Thoracic aorta (tissue), 2 donors: ENCODE data around the gene SMIM12. TPM values are rescaled to one million over a fixed set of nuclear protein-coding genes. Genes with fewer than 3 reads are reported as not detected.

Source experiments
- ATAC-seq: fragments of 150-250 bp; one replicate; pipeline ENCODE4 v1.8.0; 2017; ENCODE audit warnings: low read depth; ENCODE audit not compliant: insufficient number of reproducible peaks, low FRiP score
- DNase-seq: peaks from one replicate; pipeline ENCODE4 v3.0.0-alpha.2; 2020; ENCODE audit warnings: low spot score
- H3K27ac ChIP-seq, 2 donors: fragments of 200-600 bp; sonication (generic); 1 replicate in 1 of 2; 2 replicates in 1 of 2; pipeline ENCODE4 v1.5.1; 2016; ENCODE audit warnings: mild to moderate bottlenecking in 2 of 2, moderate library complexity in 2 of 2
- H3K27me3 ChIP-seq: fragments of 200-600 bp; sonication (generic); replicated peaks from 2 replicates; pipeline ENCODE4 v1.6.0; 2016; ENCODE audit warnings: mild to moderate bottlenecking; ENCODE audit not compliant: insufficient read depth
- H3K36me3 ChIP-seq: fragments of 200-600 bp; sonication (generic); one replicate; pipeline ENCODE4 v1.5.1; 2016
- H3K4me1 ChIP-seq, 2 donors: fragments of 200-600 bp; sonication (generic); 1 replicate in 1 of 2; 2 replicates in 1 of 2; pipeline versions ENCODE4 v1.5.1 to v1.6.0; 2016; ENCODE audit warnings: low read depth in 2 of 2, mild to moderate bottlenecking in 1 of 2; ENCODE audit not compliant: control insufficient read depth in 1 of 2
- H3K4me3 ChIP-seq: fragments of 200-600 bp; sonication (generic); 2 replicates; pipeline ENCODE4 v1.5.1; 2016; ENCODE audit warnings: mild to moderate bottlenecking
- H3K9me3 ChIP-seq: fragments of 200-600 bp; sonication (generic); 2 replicates; pipeline ENCODE4 v1.5.1; 2016
- CTCF ChIP-seq: fragments of 200-600 bp; sonication (generic); IDR thresholded peaks from one replicate; pipeline ENCODE4 v1.5.1; 2019; ENCODE audit warnings: antibody characterized with exemption
- total RNA-seq, 2 donors: library from RNA; depleted of rRNA; stranded (reverse); fragments of >200 nt; gene quantifications; one replicate each; pipeline versions ENCODE4 v1.1.0 to v1.2.3, GENCODE V29; 2016

SMIM12 gene
- total RNA-seq, 2 donors from 2014 or later, result 30.1 to 33.5 TPM

GRCh38 chr1:34844252-34844634 lies 15.3 kb downstream of the SMIM12 start:
- no peak for DNase-seq
- Histone ChIP-seq H3K9me3 (no peaks in the 10 kb centered on the region), H3K4me3 (no peak overlapping the region), H3K27me3 (no peaks in the 10 kb centered on the region), H3K4me1 (peaks cover 0 to 5% of the 10 kb centered on the region in 2 donors), H3K27ac (no peak overlapping the region), H3K36me3 (no peaks in the 10 kb centered on the region)
- TF ChIP-seq CTCF, result no peak
- ATAC-seq, result no peak

- no peak for TF ChIP-seq CTCF
- H3K27me3 ChIP-seq, result no peaks in the 10 kb centered on the region
- DNase-seq (no peak), ATAC-seq (no peak)
- no peak overlapping the region for H3K4me3 ChIP-seq
- no peaks in the 10 kb centered on the region for H3K36me3 ChIP-seq
- H3K27ac ChIP-seq, result no peak overlapping the region
- peaks cover 0 to 5% of the 10 kb centered on the region in 2 donors for H3K4me1 ChIP-seq
- no peaks in the 10 kb centered on the region for H3K9me3 ChIP-seq
Measured at GRCh38 chr1:34843392-34844251, 15.9 kb downstream of the SMIM12 start.

- H3K4me3 ChIP-seq, result no peak overlapping the region
- H3K27ac ChIP-seq, result no peak overlapping the region
- H3K4me1 ChIP-seq, result peaks cover 0 to 5% of the 10 kb centered on the region in 2 donors
- no peaks in the 10 kb centered on the region for H3K36me3 ChIP-seq
- no peak for ATAC-seq
- DNase-seq, result no peak
- H3K27me3 ChIP-seq, result no peaks in the 10 kb centered on the region
- no peaks in the 10 kb centered on the region for H3K9me3 ChIP-seq
- no peak for TF ChIP-seq CTCF
Measured at GRCh38 chr1:34842952-34843371, 16.6 kb downstream of the SMIM12 start.

GRCh38 chr1:34842073-34842472 lies 17.5 kb downstream of the SMIM12 start:
- no peak for TF ChIP-seq CTCF
- H3K27ac ChIP-seq, result no peak overlapping the region
- no peak for ATAC-seq
- H3K4me1 ChIP-seq, result peaks cover 0 to 8% of the 10 kb centered on the region in 2 donors
- H3K9me3 ChIP-seq, result no peaks in the 10 kb centered on the region
- no peak overlapping the region for H3K4me3 ChIP-seq
- DNase-seq, result no peak
- H3K36me3 ChIP-seq, result no peaks in the 10 kb centered on the region
- H3K27me3 ChIP-seq, result no peaks in the 10 kb centered on the region

GRCh38 chr1:34840426-34840825 lies 19.1 kb downstream of the SMIM12 start:
- Histone ChIP-seq H3K9me3 (no peaks in the 10 kb centered on the region), H3K36me3 (no peaks in the 10 kb centered on the region), H3K4me1 (peaks cover 7 to 24% of the 10 kb centered on the region in 2 donors), H3K27ac (no peak overlapping the region), H3K4me3 (no peak overlapping the region), H3K27me3 (no peaks in the 10 kb centered on the region)
- DNase-seq (no peak), ATAC-seq (no peak)
- no peak for TF ChIP-seq CTCF
